NCI-H1417 (cell line): ENCODE data around the gene ZBTB4.
"Not testable (repeated sequence)": the region's sequence is repeated elsewhere in the genome, so short reads cannot be mapped to it uniquely, and the experiment has no call there.

Experiments used
- DNase-seq, 3 experiments: peaks; one replicate each; lab custom pipeline; 2025; lab: John Stamatoyannopoulos, UW

The ZBTB4 gene

DNA sequence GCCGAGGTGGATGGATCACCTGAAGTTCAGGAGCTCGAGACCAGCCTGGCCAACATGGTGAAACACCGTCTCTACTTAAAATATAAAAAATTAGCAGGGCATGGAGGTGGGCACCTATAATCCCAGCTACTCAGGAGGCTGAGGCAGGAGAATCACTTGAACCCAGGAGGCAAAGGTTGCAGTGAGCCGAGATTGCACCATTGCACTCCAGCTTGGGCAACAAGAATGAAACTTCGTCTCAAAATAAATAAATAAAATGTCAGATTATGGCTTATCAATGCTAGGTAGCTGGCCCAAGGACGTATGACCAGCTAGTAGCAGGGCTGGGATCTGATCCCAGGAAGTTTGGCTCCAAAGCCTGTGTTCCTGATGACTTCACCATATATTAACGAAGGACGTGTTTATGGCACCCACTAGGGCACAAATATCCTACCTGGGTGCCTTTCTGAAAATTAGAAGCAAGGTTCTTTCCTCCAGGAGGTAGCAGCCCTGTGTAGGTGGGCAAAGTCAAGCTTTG is 8.9 kb downstream of the ZBTB4 start:
- DNase-seq, result not testable (repeated sequence)

DNA sequence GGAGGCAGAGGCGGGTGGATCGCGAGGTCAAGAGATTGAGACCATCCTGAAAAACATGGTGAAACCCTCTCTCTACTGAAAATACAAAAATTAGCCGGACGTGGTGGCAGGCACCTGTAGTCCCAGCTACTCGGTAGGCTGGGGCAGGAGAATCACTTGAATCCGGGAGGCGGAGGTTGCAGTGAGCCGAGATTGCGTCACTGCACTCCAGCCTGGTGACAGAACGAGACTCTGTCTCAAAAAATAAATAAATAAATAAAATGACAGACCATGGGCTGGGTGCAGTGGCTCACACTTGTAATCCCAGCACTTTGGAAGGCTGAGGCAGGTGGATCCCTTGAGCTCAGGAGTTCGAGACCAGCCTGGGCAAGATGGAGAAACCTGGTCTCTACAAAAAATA is 9.6 kb downstream of the ZBTB4 start:
- DNase-seq, result not testable (repeated sequence)

DNA sequence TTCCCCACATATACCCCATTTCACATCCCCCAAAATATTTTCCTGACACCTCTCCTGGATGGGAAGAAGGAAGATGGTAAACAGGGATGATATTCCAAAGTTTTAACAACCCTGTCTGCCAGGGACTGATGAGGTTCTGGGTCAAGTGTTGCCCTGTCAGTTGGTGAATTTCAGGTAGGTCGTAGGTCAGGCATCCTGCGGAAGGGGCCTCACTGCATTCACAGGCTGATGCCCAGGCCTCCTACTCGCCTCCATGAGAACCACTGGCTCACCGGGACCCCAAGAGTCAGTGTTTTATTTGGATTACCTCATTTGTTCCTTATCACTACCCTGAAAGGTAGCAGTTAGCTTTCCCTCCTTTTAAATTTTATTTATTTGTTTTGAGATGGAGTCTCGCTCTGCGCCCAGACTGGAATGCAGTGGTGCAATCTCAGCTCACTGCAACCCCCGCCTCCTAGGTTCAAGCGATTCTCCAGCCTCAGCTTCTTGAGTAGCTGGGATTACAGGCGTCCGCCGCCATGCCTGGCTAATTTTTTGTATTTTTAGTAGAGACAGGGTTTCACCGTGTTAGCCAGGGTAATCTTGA is 10.5 kb downstream of the ZBTB4 start:
- DNase-seq, result no peak

DNA sequence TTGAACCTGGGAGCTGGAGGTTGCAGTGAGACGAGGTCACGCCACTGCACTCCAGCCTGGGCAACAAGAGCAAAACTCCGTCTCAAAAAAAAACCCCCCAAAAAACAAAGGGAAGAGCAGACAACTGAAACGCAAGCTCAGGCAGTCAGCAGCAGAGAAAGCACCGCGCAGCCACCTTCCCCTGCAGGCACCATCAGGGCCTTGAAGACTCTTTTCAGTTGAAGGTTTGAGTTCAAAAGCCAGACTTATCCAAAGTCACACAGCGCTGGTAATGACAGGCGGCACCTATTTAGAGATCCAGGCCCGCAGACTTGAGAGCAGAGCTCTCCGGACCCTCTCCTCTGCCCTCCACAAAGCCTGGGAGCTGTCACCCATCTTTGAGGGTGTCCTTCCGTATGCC is 11.1 kb downstream of the ZBTB4 start:
- DNase-seq, result no peak

DNA sequence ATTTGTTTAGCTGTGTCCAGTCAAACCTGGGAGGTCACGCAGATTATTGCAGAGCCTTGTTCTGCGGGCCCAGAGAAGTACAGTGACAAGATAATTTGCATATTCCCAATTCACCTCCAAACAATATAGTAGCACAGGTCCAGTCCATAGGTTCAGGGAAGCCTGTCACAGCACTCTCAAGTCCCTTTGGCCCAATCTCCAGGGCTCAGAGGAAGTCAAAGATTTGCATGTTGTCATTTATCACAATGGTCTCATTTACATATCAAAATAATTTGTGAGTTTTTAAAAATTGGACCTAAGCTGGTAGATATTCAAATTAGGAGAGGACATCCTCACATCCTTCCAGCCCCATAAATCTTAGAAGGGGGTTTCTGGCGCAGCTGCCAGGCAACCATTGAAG is 11.9 kb downstream of the ZBTB4 start:
- no peak for DNase-seq

DNA sequence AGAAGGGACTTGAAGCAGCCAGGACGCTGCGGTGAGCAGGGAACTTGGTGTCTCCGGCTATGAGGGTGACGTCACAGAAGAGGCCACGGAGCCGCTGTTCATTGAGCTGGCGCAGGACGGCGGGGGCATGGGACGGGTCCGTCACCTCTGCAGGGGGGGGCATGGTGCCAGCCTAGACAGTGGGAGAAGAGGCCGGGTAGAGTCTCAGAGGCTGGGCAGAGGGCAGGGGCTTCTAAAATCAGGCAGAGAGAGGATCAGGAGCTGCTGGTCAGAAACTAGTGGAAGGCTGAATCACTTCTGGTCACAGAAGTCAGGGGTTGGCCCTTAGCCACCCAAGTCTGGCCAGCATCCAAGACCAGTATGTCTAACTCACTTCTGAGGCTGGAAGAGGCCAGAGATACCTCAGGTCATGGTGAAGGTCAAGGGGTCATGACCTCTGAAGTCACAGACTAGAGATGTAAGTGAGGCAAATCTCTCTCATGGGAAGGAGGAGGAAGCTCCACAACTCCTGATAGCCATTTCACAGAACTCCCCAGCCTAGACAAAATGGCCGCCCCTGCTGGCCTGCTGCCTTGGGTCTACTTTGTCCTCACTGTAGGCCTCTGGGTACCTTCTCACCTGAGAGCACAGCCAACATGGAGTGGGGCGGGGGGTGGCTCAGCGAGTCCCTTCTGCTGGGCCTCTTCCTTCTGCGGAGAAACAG is 12.6 kb downstream of the ZBTB4 start:
- DNase-seq, result no peak

DNA sequence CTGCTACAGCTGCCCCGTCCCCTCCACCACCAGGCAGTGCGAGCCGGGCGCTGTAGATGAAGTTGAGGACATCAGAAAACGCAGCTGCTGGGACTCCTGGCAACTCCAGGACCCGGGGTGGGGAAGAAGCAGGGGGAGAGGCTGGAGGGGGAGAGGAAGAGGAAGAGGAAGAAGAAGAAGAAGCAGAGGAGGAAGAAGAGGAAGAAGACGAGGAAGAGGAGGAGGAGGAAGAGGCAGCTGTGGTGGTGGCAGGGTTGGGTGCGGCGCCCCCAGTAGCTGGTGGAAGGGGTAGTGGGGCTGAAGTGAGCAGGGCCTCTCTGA is 13.2 kb downstream of the ZBTB4 start:
- no peak for DNase-seq

DNA sequence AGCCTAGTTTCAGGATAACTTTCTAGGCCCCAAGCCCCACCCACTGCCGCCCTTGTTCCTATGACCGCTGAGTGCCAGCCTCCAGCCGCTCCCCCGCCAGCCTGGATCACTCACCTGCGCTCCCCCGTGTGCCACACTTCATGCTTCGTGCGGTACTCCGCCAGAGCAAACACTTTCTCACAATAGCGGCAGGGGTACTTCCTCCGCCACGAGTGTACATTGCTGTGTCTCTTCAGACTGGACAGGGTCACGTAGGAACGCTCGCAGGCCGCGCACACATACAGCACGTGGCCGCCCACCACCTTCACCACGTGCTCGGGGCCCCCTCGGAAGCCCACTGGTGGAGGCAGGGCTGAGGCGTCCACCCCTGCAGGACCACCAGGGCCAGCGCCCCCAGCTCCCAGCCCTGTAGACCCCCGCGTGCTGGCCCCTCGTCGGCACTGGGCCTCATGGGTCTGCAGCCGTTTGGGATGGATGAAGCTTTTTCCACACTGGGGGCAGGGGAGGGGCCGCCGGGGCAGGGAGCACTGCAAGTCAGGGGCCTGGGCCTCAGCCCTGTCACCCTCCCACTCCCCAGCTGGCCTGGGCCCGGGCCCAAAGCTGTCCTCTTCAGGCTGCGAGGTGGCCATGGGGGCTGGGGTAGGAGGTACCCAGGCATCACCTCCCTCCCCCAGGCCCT is 13.7 kb downstream of the ZBTB4 start:
- DNase-seq, result no peak

DNA sequence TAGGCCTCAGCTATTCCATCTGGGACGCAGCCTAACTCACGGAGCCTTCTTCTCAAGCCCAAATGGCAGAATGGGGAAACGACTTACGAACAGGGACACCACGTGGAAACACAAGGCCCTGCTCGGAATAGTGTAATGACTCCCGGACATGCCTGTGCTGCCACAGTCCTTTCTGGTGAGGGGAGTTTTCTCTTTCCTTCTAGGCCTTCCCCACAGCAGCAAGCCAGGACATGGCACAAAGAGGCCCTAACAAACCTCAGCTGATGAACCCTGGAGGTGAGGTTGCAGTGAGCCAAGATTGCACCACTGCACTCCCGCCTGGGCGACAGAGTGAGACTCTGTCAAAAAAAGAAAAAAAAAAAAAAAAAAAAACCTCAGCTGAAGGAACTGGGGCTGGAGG is 15.3 kb downstream of the ZBTB4 start:
- DNase-seq, result no peak

DNA sequence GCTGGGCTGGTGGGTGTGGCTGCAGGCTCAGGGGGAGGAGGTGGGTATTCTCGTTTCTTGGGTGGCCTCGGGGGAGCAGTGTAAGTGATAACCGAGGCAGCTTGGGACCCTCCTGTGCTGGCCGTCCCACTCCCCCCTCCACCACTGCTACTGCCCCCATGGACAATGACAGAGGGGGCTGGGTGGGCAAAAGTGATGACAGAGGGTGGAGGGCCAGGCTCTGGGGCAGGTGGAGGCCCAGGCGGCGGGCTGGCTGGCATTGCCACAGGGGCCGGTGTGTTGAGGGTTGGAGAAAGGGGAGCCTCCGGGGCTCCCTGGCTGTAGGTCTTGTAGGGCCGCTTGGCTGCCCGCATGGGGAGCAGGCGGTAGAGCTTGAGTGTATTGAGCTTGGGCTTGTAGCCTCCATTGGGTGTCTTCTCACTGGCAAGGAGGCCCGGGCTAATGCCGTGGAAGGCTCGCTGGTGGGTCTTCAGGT is 16.0 kb downstream of the ZBTB4 start:
- no peak for DNase-seq

DNA sequence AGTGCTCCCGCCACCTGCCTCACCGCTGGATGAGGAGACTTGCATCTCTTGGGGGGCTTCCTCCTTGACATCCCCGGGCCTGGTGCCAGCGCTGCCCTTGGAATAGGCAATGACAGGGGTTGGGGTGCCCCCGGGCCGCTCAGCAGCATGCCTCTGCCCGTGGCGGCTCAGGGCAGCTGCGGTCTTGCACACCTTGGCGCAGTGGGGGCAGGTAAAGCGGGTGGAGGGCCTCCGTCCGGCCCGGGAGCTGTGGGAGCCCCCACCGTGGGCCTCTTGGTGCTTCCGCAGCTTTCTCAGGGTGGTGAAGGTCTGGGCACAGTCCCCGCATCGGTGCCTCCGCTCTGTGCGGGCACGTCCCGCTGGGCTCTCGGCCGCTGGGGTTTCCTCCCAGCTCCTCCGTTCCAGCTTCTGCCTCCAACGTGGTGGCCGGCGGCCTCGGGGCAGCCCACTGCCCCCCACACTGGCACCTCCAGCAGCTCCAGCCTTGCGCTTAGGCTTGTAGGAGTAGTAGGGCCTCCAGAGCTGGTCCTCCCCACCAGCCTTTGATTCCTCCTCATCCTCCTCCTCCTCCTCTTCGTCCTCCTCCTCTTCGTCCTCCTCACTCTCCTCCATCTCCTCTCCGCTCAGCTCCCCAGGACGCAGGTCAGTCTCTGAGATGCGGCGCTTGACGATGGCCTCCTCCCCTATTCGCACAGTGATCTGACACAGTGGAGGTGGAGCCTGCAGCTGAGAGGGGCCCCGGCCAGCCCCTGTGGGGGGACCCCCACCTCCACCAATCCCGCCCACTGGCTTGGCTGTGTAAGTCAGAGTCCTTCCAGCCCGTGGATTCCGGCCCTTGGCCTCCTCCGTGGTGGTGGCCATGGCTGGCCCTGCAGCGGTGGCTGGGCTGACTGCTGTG is 16.7 kb downstream of the ZBTB4 start:
- no peak for DNase-seq

DNA sequence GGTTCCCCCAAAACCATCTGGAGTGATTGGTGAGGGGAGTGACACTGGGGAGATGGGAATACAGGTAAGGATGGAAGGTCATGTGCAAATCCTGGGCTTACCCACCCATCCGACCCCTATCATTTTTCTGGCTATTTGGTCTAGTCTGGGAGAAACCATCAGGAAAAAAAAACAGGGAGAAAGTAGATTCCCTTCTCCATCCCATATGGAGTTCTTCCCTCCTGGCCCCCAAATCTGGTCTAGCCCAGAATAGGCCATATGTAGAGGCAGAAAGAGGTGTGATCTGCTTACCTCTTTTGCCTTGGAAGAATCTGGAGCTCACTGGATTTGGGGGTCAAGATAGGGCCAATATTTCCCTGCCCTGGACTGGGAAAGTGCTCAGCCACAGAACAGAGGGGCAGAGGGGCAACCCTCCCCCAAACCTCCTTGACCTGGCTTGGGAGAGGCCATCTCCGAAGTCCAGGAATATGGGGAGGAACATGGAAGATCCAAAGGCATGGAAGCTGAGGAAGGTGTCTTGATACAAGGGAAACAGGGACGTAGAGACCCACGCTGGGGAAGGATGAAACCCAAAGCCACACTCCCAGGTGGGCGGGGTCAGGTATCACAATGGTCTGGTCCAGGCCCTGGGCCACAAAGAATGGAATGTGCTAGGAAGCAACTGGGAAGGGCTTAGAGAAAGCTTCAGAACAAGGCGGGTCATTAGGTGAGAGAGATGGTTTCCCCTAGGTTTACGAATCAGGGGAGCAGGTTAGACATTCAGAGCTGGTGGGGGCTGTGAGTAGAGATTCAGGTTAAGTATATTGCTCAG is 18.4 kb downstream of the ZBTB4 start:
- no peak for DNase-seq

DNA sequence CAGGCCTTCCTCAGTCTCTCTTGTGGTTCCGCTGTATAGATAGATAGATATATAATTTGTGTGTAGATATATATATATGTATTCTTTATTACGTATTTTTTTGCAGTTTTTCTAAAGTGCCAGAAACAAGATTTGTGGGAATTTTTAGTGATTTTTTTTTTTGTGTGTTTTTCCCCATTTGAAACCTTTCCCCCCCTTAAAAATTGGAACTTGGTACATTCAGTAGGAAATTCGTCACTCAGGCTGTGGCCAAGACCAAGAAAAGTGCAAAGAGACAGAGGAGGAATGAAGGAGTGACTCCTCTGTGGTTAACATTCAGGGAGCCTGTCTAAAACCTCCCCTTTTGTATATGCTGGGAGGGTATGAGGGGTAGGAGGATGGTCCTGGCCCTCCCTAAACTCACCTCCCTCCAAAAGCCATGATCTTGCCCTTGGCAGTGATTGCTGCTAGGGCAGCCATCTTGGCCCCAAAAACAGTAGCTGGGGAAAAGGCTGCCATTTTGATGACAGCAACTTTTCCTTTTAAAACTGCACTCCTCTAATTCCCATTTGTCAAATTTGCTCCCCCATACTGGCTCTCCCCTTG is 19.4 kb downstream of the ZBTB4 start:
- DNase-seq, result no peak

DNA sequence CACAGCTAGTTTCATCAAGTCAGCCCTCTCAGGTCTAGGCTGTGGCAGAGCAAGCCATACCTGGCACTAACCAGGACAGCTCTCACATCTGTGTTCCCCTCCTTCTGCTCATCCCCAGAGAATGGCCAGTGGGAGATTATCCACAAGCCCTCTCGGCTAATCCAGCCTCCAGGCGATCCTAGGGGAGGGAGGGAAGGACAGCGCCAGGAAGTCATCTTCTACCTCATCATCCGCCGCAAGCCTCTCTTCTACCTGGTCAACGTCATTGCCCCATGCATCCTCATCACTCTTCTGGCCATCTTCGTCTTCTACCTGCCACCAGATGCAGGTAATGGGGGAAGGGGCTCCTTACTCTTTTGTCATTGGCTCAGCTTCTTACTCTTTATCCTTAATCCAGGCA is 31.0 kb downstream of the ZBTB4 start:
- no peak for DNase-seq

DNA sequence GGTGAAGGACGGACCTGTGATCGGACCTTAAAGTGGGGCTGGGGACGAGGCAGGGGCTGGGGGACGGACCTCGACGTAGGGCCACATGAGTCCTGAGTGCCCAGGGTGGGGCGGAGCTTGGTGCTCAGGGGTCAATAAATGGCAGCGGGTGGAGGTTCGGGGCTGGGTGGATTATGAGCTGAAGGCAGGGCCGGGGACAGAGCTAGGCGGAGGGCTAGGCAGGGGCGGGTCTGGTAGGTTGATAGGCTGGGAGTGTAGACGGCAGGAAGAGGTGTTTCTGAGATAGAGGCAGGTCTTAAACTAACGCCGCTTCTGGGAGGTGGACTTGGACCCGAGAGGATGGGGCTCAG is 33.8 kb downstream of the ZBTB4 start:
- no peak for DNase-seq

DNA sequence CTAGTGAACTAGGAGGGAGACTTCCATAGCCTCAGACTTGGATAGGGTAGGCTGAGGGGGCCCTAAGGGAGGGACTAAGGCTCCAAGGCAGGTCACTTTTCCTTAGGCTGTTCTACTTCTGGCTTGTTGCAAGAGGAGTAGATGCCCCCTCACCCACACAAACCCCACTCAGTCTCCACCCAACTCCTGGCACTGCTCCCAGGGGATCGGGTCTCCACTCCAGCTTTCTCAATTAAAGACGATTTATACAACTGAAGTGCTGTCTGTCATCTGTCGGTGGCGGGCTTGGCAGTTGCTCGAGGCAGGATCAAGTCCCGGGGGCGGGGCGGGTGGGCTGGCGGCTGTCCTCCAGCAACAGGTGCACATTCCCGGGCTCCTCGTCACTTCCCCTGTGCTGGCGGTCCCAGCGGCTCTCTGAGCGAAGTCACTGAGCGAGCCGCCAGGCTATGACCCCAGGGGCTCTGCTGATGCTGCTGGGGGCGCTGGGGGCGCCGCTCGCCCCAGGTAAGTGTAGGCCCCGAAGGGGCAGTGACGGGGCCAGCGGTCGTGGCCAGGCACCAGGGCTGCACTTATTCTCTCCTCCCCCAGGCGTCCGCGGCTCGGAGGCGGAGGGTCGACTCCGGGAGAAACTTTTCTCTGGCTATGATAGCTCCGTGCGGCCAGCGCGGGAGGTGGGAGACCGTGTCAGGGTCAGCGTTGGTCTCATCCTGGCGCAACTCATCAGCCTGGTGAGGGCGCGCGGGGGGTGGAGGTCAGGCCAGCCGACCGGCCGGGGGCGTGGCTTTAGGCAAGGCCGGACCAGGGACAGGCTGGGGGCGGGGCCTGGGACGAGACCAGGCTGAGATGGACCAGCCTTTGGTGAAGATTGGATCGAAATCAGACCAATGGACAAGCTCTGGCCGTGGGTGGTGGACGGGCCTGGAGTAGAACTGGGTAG is 34.5 kb downstream of the ZBTB4 start, which contains the start of gene CHRNB1:
Gene CHRNB1, plus strand, starts transcription at position 380 of the 937 bp plus-strand sequence. Its CDS starts 67 bp downstream, at position 447.
- DNase-seq, result peak in 1 of 3 experiments; percentile 6

DNA sequence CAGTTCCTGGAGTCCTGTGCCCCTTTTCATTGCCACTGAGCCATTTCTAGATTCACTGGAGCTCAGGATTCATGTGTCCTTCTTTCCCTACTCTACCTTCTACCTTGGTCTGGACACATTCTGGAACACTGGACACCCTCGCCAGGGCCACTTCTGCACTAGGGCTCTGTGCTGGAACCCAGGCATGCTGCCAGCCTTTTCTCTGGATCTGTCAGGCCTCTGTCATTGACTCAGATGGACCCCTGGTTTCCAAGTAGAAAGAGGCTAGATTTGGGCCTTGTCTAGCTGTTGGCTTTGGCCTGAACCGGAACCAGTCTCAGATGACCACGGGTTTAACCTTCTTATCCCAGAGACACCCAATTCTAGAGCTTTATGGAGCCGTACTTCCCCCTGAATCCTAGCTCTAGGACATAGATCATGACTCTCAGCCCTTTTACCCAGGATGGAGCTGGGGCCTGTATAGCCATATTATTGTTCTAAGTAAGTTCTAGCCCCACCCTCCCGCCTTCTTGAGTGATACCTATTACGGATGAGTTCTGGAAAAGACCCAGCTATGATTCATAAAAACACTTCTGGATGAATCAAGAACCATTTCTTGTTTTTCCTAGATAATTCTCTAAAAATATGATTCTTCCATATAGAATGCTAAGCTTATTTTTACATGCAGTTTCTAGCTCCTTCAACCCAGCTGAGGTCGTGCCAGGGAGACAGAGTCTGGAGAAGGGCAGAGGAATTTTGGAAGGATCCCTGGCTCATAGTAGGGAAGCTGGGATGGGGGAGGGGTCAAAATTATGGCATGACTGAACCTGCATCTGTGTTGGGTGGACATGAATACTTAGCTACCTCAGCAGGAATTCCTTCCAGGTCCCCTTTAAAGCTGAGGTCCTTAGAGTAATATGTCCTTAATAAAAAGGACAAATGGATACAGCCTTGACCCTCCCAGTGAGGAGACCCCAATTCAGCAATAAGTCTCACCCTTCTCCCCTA is 35.6 kb downstream of the ZBTB4 start:
- no peak for DNase-seq

DNA sequence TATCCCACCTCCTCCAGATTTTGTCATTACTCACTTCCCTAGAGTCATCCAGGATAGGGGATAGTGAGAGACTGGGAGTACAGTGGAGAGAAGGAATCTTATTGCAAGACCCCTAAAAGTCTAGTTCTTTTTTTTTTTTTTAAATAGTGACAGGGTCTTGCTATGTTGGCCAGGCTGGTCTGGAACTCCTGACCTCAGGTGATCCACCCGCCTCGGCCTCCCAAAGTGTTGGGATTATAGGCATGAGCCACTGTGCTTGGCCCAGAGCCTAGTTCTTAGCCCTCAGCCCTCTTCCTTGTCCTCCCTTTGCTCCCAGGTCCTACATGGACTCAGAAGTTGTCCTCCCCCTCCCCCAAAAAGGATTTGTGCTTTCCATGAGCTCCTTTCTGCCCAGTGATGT is 37.3 kb downstream of the ZBTB4 start:
- no peak for DNase-seq

DNA sequence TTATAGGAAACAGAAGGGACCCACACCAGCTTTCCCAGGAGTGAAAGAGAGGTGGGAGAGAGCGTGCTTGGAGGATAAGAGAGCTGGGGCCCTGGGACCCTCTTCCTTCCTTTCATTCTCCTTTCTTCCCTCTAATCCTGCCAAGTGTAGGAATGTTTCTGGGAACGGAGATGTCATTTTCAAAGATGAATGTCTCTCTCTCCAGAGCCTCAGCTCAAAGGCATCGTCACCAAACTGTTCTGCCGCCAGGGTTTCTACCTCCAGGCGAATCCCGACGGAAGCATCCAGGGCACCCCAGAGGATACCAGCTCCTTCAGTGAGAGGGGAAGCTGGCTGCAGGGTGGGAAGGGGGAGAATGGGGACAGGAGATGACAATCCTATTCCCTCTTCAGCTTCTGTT is 38.2 kb downstream of the ZBTB4 start:
- DNase-seq, result no peak
